GM19023 (cell line): ENCODE data around the gene CRKL.
"Not testable (repeated sequence)": the region's sequence is repeated elsewhere in the genome, so short reads cannot be mapped to it uniquely, and the experiment has no call there.

ENCODE experiments used
- ATAC-seq: cut with Tn5 transposase; IDR thresholded peaks from one replicate; pipeline ENCODE4 v1.9.1; 2021; ENCODE audit warnings: mild to moderate bottlenecking, moderate library complexity; ENCODE audit not compliant: unreplicated experiment

Gene CRKL

GRCh38 chr22:20931126-20931654, 14.0 kb downstream of the CRKL start:
- no peak for ATAC-seq

- no peak for ATAC-seq
Observed at GRCh38 chr22:20933910-20934309, 16.7 kb downstream of the CRKL start.

- ATAC-seq: not testable (repeated sequence)
Observed at GRCh38 chr22:20935049-20935448, 17.8 kb downstream of the CRKL start.

- ATAC-seq: not testable (repeated sequence)
Observed at GRCh38 chr22:20935780-20936539, 18.8 kb downstream of the CRKL start.

GRCh38 chr22:20937031-20937793, 20.0 kb downstream of the CRKL start:
- no peak for ATAC-seq

- no peak for ATAC-seq
Observed at GRCh38 chr22:20937794-20938671, 20.8 kb downstream of the CRKL start.

GRCh38 chr22:20939457-20940185, 22.4 kb downstream of the CRKL start:
- ATAC-seq: not testable (repeated sequence)

GRCh38 chr22:20940186-20940651, 23.0 kb downstream of the CRKL start:
- ATAC-seq: no peak

- no peak for ATAC-seq
Observed at GRCh38 chr22:20940904-20941385, 23.7 kb downstream of the CRKL start.

GRCh38 chr22:20942203-20942902, 25.1 kb downstream of the CRKL start:
- ATAC-seq: not testable (repeated sequence)

- ATAC-seq: no peak
Observed at GRCh38 chr22:20943104-20943933, 26.1 kb downstream of the CRKL start.

GRCh38 chr22:20944042-20944441, 26.8 kb downstream of the CRKL start:
- ATAC-seq: no peak

- no peak for ATAC-seq
Observed at GRCh38 chr22:20945578-20945934, 28.3 kb downstream of the CRKL start.

GRCh38 chr22:20946080-20946986, 29.1 kb downstream of the CRKL start:
- no peak for ATAC-seq

GRCh38 chr22:20946991-20947390, 29.8 kb downstream of the CRKL start:
- ATAC-seq: no peak

GRCh38 chr22:20948450-20948849, 31.2 kb downstream of the CRKL start:
- ATAC-seq: no peak

- ATAC-seq: no peak
Observed at GRCh38 chr22:20948989-20949388, 31.8 kb downstream of the CRKL start.
